Neural progenitor cell (in vitro differentiated cells): ENCODE data around the gene KCNC4. TPM values are rescaled to one million over a fixed set of nuclear protein-coding genes. Genes with fewer than 3 reads are reported as not detected.

Experiments used
- DNase-seq: peaks from one replicate; pipeline ENCODE4 v3.0.0-alpha.2; 2016; ENCODE audit warnings: low spot score
- H2AFZ ChIP-seq: fragments of 200-600 bp; sonication (generic); replicated peaks from 2 replicates; pipeline ENCODE4 v1.6.1; 2016; ENCODE audit warnings: antibody characterized with exemption
- H3F3A ChIP-seq: fragments of 200-600 bp; sonication (generic); 2 replicates; pipeline ENCODE4 v1.6.1; 2016; ENCODE audit warnings: antibody characterized with exemption, low read depth
- H3K27ac ChIP-seq: fragments of 200-600 bp; sonication (generic); 2 replicates; pipeline ENCODE4 v1.5.1; 2016; ENCODE audit warnings: mild to moderate bottlenecking
- H3K27me3 ChIP-seq: fragments of 200-600 bp; sonication (generic); 2 replicates; pipeline ENCODE4 v1.6.1; 2016; ENCODE audit warnings: mild to moderate bottlenecking, moderate library complexity
- H3K36me3 ChIP-seq: fragments of 200-600 bp; sonication (generic); 2 replicates; pipeline ENCODE4 v1.5.1; 2016
- H3K4me1 ChIP-seq: fragments of 200-600 bp; sonication (generic); 2 replicates; pipeline ENCODE4 v1.6.1; 2016; ENCODE audit warnings: mixed run types
- H3K4me2 ChIP-seq: fragments of 200-600 bp; sonication (generic); 2 replicates; pipeline ENCODE4 v1.6.1; 2016
- H3K4me3 ChIP-seq: fragments of 200-600 bp; sonication (generic); 2 replicates; pipeline ENCODE4 v1.5.1; 2016
- H3K79me2 ChIP-seq: fragments of 200-600 bp; sonication (generic); 2 replicates; pipeline ENCODE4 v1.6.1; 2016; ENCODE audit warnings: low read depth
- H3K9ac ChIP-seq: fragments of 200-600 bp; sonication (generic); 2 replicates; pipeline ENCODE4 v1.6.1; 2016
- H3K9me3 ChIP-seq: fragments of 200-600 bp; sonication (generic); 2 replicates; pipeline ENCODE4 v1.5.1; 2016; ENCODE audit warnings: low read depth
- H4K20me1 ChIP-seq: fragments of 200-600 bp; sonication (generic); 2 replicates; pipeline ENCODE4 v1.6.1; 2016; ENCODE audit warnings: low read depth
- H3K27ac Mint-ChIP-seq: 3 replicates; pipeline ENCODE4 v1.8.0; 2021; ENCODE audit warnings: mixed read lengths
- H3K27me3 Mint-ChIP-seq: 2 replicates; pipeline ENCODE4 v1.8.0; 2022; ENCODE audit warnings: low read depth, mild to moderate bottlenecking, inconsistent platforms, moderate library complexity, mixed read lengths; ENCODE audit not compliant: insufficient read depth
- H3K36me3 Mint-ChIP-seq: 3 replicates; pipeline ENCODE4 v1.8.0; 2021; ENCODE audit warnings: mixed read lengths
- H3K4me1 Mint-ChIP-seq: 3 replicates; pipeline ENCODE4 v1.8.0; 2021; ENCODE audit warnings: mixed read lengths
- H3K4me3 Mint-ChIP-seq: 3 replicates; pipeline ENCODE4 v1.8.0; 2021; ENCODE audit warnings: mild to moderate bottlenecking, moderate library complexity, mixed read lengths
- H3K9me3 Mint-ChIP-seq: 3 replicates; pipeline ENCODE4 v1.8.0; 2020; ENCODE audit warnings: mixed read lengths
- CTCF ChIP-seq: fragments of 200-600 bp; sonication (generic); IDR thresholded peaks from 2 replicates; pipeline ENCODE4 v1.5.1; 2017; ENCODE audit warnings: antibody characterized with exemption, mild to moderate bottlenecking
- EZH2 ChIP-seq: fragments of 200-600 bp; sonication (generic); IDR thresholded peaks from 2 replicates; pipeline ENCODE4 v1.6.1; 2017; ENCODE audit warnings: antibody characterized with exemption, mild to moderate bottlenecking, moderate library complexity
- EZH2phosphoT487 ChIP-seq: fragments of 200-600 bp; sonication (generic); IDR thresholded peaks from 2 replicates; pipeline ENCODE4 v1.6.1; 2017; ENCODE audit warnings: antibody characterized with exemption
- total RNA-seq: library from RNA; depleted of rRNA; stranded (reverse); fragments of >200 nt; gene quantifications from 2 replicates; pipeline ENCODE4 v1.2.3, GENCODE V29; 2015; ENCODE audit warnings: low replicate concordance

The KCNC4 gene
- total RNA-seq, 1 donor from 2014 or later: 1.3 TPM

- Histone ChIP-seq H3K4me1 (no peaks in the 10 kb centered on the region), H3K9ac (no peak overlapping the region), H3K36me3 (no peaks in the 10 kb centered on the region), H2AFZ (no peak overlapping the region), H3K4me3 (no peak overlapping the region), H3K27ac (no peak overlapping the region), H4K20me1 (no peaks in the 10 kb centered on the region), H3F3A (no peaks in the 10 kb centered on the region), H3K79me2 (no peaks in the 10 kb centered on the region), H3K9me3 (no peaks in the 10 kb centered on the region), H3K4me2 (no peak overlapping the region), H3K27me3 (peaks cover 4% of the 10 kb centered on the region)
- no peak for DNase-seq
- H3K36me3 Mint-ChIP-seq: no peaks in the 10 kb centered on the region
- H3K4me3 Mint-ChIP-seq: no peak overlapping the region
- H3K27ac Mint-ChIP-seq: no peak overlapping the region
- H3K9me3 Mint-ChIP-seq: no peaks in the 10 kb centered on the region
- H3K4me1 Mint-ChIP-seq: no peaks in the 10 kb centered on the region
- peaks cover 25% of the 10 kb centered on the region for H3K27me3 Mint-ChIP-seq
- TF ChIP-seq EZH2phosphoT487: no peak
- no peak for TF ChIP-seq EZH2
- TF ChIP-seq CTCF: no peak
These were observed 48.3 kb upstream of the KCNC4 start for GRCh38 chr1:110161849-110162248.

GRCh38 chr1:110163591-110163990 lies 46.5 kb upstream of the KCNC4 start:
- Histone ChIP-seq H2AFZ (no peak overlapping the region), H3K79me2 (no peaks in the 10 kb centered on the region), H3F3A (no peaks in the 10 kb centered on the region), H4K20me1 (no peaks in the 10 kb centered on the region), H3K9ac (no peak overlapping the region), H3K4me2 (no peak overlapping the region), H3K27me3 (no peaks in the 10 kb centered on the region), H3K4me3 (no peak overlapping the region), H3K4me1 (no peaks in the 10 kb centered on the region), H3K9me3 (no peaks in the 10 kb centered on the region), H3K27ac (no peak overlapping the region), H3K36me3 (no peaks in the 10 kb centered on the region)
- Mint-ChIP-seq H3K36me3 (no peaks in the 10 kb centered on the region), H3K27me3 (peaks cover 29% of the 10 kb centered on the region), H3K27ac (no peak overlapping the region), H3K9me3 (no peaks in the 10 kb centered on the region), H3K4me3 (no peak overlapping the region), H3K4me1 (no peaks in the 10 kb centered on the region)
- no peak for DNase-seq
- TF ChIP-seq CTCF (no peak), EZH2 (no peak), EZH2phosphoT487 (no peak)

- H3K4me1 ChIP-seq: no peaks in the 10 kb centered on the region
- H3K36me3 ChIP-seq: no peaks in the 10 kb centered on the region
- H3K27ac ChIP-seq: no peak overlapping the region
- TF ChIP-seq EZH2 (no peak), EZH2phosphoT487 (no peak), CTCF (no peak)
- no peaks in the 10 kb centered on the region for H3K27me3 ChIP-seq
- Mint-ChIP-seq H3K27ac (no peak overlapping the region), H3K4me3 (no peak overlapping the region), H3K4me1 (no peaks in the 10 kb centered on the region), H3K9me3 (no peaks in the 10 kb centered on the region), H3K36me3 (no peaks in the 10 kb centered on the region), H3K27me3 (peaks cover 29% of the 10 kb centered on the region)
- DNase-seq: no peak
- H3K79me2 ChIP-seq: no peaks in the 10 kb centered on the region
- no peak overlapping the region for H2AFZ ChIP-seq
- no peaks in the 10 kb centered on the region for H3K9me3 ChIP-seq
- H3K4me3 ChIP-seq: no peak overlapping the region
- no peak overlapping the region for H3K9ac ChIP-seq
- no peaks in the 10 kb centered on the region for H4K20me1 ChIP-seq
- H3K4me2 ChIP-seq: no peak overlapping the region
- H3F3A ChIP-seq: no peaks in the 10 kb centered on the region
These were observed 45.3 kb upstream of the KCNC4 start for GRCh38 chr1:110164725-110165350.
